ENCODE measurements around the gene SCOC.
A peak's percentile ranks its signal among the peaks of the same experiment; 100 is the strongest.

Gene SCOC
- long read RNA-seq, donor 1, transcript SCOC-211 (4 exons, 1,959 nt) = major isoform, 68 of 128 reads
- long read RNA-seq, donor 1, transcript SCOC-203 (4 exons, 1,999 nt) = minor isoform, 40 of 128 reads
- long read RNA-seq, donor 1, partial matches to known transcripts = 14 of 128 reads
- long read RNA-seq, donor 1, other reads (novel, unspliced or antisense) = 0 of 128 reads
- long read RNA-seq, donor 2, transcript SCOC-203 (4 exons, 1,999 nt) = minor isoform, 18 of 68 reads
- long read RNA-seq, donor 2, transcript SCOC-211 (4 exons, 1,959 nt) = major isoform, 42 of 68 reads
- long read RNA-seq, donor 2, partial matches to known transcripts = 0 of 68 reads
- long read RNA-seq, donor 2, other reads (novel, unspliced or antisense) = 6 of 68 reads
- long read RNA-seq, donor 3, transcript SCOC-211 (4 exons, 1,959 nt) = major isoform, 27 of 38 reads
- long read RNA-seq, donor 3, transcript SCOC-203 (4 exons, 1,999 nt) = minor isoform, 11 of 38 reads
- long read RNA-seq, donor 3, partial matches to known transcripts = 0 of 38 reads
- long read RNA-seq, donor 3, other reads (novel, unspliced or antisense) = 0 of 38 reads
- long read RNA-seq, donor 4, transcript SCOC-203 (4 exons, 1,999 nt) = minor isoform, 24 of 71 reads
- long read RNA-seq, donor 4, transcript SCOC-211 (4 exons, 1,959 nt) = major isoform, 39 of 71 reads
- long read RNA-seq, donor 4, partial matches to known transcripts = 6 of 71 reads
- long read RNA-seq, donor 4, other reads (novel, unspliced or antisense) = 0 of 71 reads
- long read RNA-seq, donor 5, transcript SCOC-203 (4 exons, 1,999 nt) = minor isoform, 23 of 96 reads
- long read RNA-seq, donor 5, transcript SCOC-211 (4 exons, 1,959 nt) = major isoform, 36 of 96 reads
- long read RNA-seq, donor 5, partial matches to known transcripts = 37 of 96 reads
- long read RNA-seq, donor 5, other reads (novel, unspliced or antisense) = 0 of 96 reads
- long read RNA-seq, donor 6, transcript SCOC-211 (4 exons, 1,959 nt) = major isoform, 33 of 60 reads
- long read RNA-seq, donor 6, transcript SCOC-203 (4 exons, 1,999 nt) = minor isoform, 21 of 60 reads
- long read RNA-seq, donor 6, partial matches to known transcripts = 6 of 60 reads
- long read RNA-seq, donor 6, other reads (novel, unspliced or antisense) = 0 of 60 reads
- long read RNA-seq, donor 7, transcript SCOC-211 (4 exons, 1,959 nt) = major isoform, 56 of 86 reads
- long read RNA-seq, donor 7, transcript SCOC-207 (3 exons, 1,838 nt) = minor isoform, 5 of 86 reads
- long read RNA-seq, donor 7, transcript SCOC-203 (4 exons, 1,999 nt) = minor isoform, 25 of 86 reads
- long read RNA-seq, donor 7, partial matches to known transcripts = 0 of 86 reads
- long read RNA-seq, donor 7, other reads (novel, unspliced or antisense) = 0 of 86 reads
- long read RNA-seq, donor 8, transcript SCOC-203 (4 exons, 1,999 nt) = minor isoform, 18 of 72 reads
- long read RNA-seq, donor 8, transcript SCOC-211 (4 exons, 1,959 nt) = major isoform, 45 of 72 reads
- long read RNA-seq, donor 8, partial matches to known transcripts = 6 of 72 reads
- long read RNA-seq, donor 8, other reads (novel, unspliced or antisense) = 0 of 72 reads

- peak; percentile 96 for DNase-seq
Measured at GRCh38 chr4:140373328-140374129, at the start of gene SCOC. TSS of gene SCOC (plus strand) at chr4:140373646. CDS start at chr4:140379171, 5,525 bp downstream.

GRCh38 chr4:140326395-140326993 is 47.0 kb upstream of the SCOC start:
- no peak for DNase-seq

- DNase-seq = no peak
Measured at GRCh38 chr4:140330311-140330900, 43.0 kb upstream of the SCOC start.

- no peak for DNase-seq
Measured at GRCh38 chr4:140331245-140331644, 42.2 kb upstream of the SCOC start.

- DNase-seq = no peak
Measured at GRCh38 chr4:140331876-140332275, 41.6 kb upstream of the SCOC start.

- no peak for DNase-seq
Measured at GRCh38 chr4:140332734-140333133, 40.7 kb upstream of the SCOC start.

GRCh38 chr4:140333523-140333922 is 39.9 kb upstream of the SCOC start:
- no peak for DNase-seq

- DNase-seq = no peak
Measured at GRCh38 chr4:140335076-140335475, 38.4 kb upstream of the SCOC start.

- no peak for DNase-seq
Measured at GRCh38 chr4:140336730-140337129, 36.7 kb upstream of the SCOC start.

GRCh38 chr4:140342620-140343019 is 30.8 kb upstream of the SCOC start:
- no peak for DNase-seq

GRCh38 chr4:140343303-140343702 is 30.1 kb upstream of the SCOC start:
- DNase-seq = peak; percentile 50

- peak; percentile 38 for DNase-seq
Measured at GRCh38 chr4:140344101-140344500, 29.3 kb upstream of the SCOC start.

- peak; percentile 42 for DNase-seq
Measured at GRCh38 chr4:140344621-140345020, 28.8 kb upstream of the SCOC start.

GRCh38 chr4:140346136-140346535 is 27.3 kb upstream of the SCOC start:
- DNase-seq = no peak

GRCh38 chr4:140349816-140350215 is 23.6 kb upstream of the SCOC start:
- no peak for DNase-seq

GRCh38 chr4:140351093-140352075 is 22.1 kb upstream of the SCOC start:
- DNase-seq = no peak

- no peak for DNase-seq
Measured at GRCh38 chr4:140353786-140354185, 19.7 kb upstream of the SCOC start.

GRCh38 chr4:140355288-140355687 is 18.2 kb upstream of the SCOC start:
- no peak for DNase-seq

GRCh38 chr4:140357868-140358267 is 15.6 kb upstream of the SCOC start:
- DNase-seq = no peak
